HCT116 (cell line): ENCODE data around the gene SH2D3C. TPM values are rescaled to one million over a fixed set of nuclear protein-coding genes. Genes with fewer than 3 reads are reported as not detected.

Experiments
- ATAC-seq: fragments of 200-7000 bp; cut with Tn5 transposase; 2 replicates; pipeline ENCODE4 v1.9.1; 2020; ENCODE audit warnings: mild to moderate bottlenecking, moderate library complexity
- BruUV-seq: library from RNA; stranded (reverse); fragments of 400-500 nt; replicated peaks from 2 replicates; lab custom pipeline; 2021; lab: Mats Ljungman, UMichigan
- CTCF ChIA-PET: fragments of 300-600 bp; sonication (Branson Sonifier 250); formaldehyde crosslinking; loops from one replicate; lab custom pipeline; 2021; ENCODE audit warnings: antibody characterized with exemption; lab: Charles Lee
- POLR2A ChIA-PET: fragments of 300-600, 350-600 bp; sonication (Branson Sonifier 250); formaldehyde crosslinking; loops from one replicate; lab custom pipeline; 2021; ENCODE audit warnings: antibody characterized with exemption; lab: Charles Lee
- RAD21 ChIA-PET, 2 experiments: fragments of 300-600 bp; sonication (Branson Sonifier 250); formaldehyde crosslinking; loops; one replicate each; lab custom pipeline; 2023; ENCODE audit warnings: low total read pairs in 2 of 2; ENCODE audit not compliant: uncharacterized antibody in 2 of 2, unreplicated experiment in 2 of 2, low non-redundant PET in 1 of 2; lab: Charles Lee
- DNase-seq: peaks from one replicate; pipeline ENCODE4 v3.0.0-alpha.2; 2010; ENCODE audit warnings: low read depth, low spot score
- H2AFZ ChIP-seq: fragments of 200-600 bp; shearing (Covaris generic), sonication (generic); 2 replicates; pipeline ENCODE4 v1.6.1; 2017; ENCODE audit warnings: low read depth, mixed run types, mixed read lengths, antibody characterized with exemption, low read length; ENCODE audit not compliant: poor library complexity, severe bottlenecking
- H3K27ac ChIP-seq: 2 replicates; pipeline ENCODE4 v1.5.1; 2012; ENCODE audit warnings: low read depth, low read length
- H3K27me3 ChIP-seq: fragments of 200-600 bp; sonication (generic); 2 replicates; pipeline ENCODE4 v1.6.1; 2016; ENCODE audit warnings: mixed run types, low read length, mixed read lengths; ENCODE audit not compliant: insufficient read depth
- H3K36me3 ChIP-seq, 2 experiments: fragments of 200-500 bp in 1 of 2; fragments of 200-600 bp in 1 of 2; sonication (Bioruptor generic) in 1 of 2; sonication (generic) in 1 of 2; 2 replicates each; pipeline versions ENCODE4 v1.5.1 to v1.6.1; 2014 to 2016; ENCODE audit warnings: low read length in 2 of 2, inconsistent platforms in 1 of 2, mixed read lengths in 1 of 2, mixed run types in 1 of 2; ENCODE audit not compliant: insufficient read depth in 2 of 2, control insufficient read depth in 1 of 2
- H3K4me1 ChIP-seq, 2 experiments: fragments of 200-600 bp in 1 of 2; sonication (generic) in 1 of 2; 2 replicates each; pipeline versions ENCODE4 v1.5.1 to v1.6.1; 2012 to 2017; ENCODE audit warnings: low read length in 2 of 2, inconsistent platforms in 1 of 2, mild to moderate bottlenecking in 1 of 2, mixed read lengths in 1 of 2, mixed run types in 1 of 2, moderate library complexity in 1 of 2; ENCODE audit not compliant: insufficient read depth in 2 of 2, control insufficient read depth in 1 of 2
- H3K4me2 ChIP-seq: fragments of 200-600 bp; sonication (generic); 2 replicates; pipeline ENCODE4 v1.6.1; 2017; ENCODE audit warnings: mixed run types, low read length, mixed read lengths
- H3K4me3 ChIP-seq, 2 experiments: fragments of 200-600 bp in 1 of 2; sonication (generic) in 1 of 2; replicated peaks in 1 of 2; 2 replicates each; pipeline ENCODE4 v1.5.1; 2011 to 2016; ENCODE audit warnings: low read length in 2 of 2, control low read depth in 1 of 2, low read depth in 1 of 2, mild to moderate bottlenecking in 1 of 2, mixed read lengths in 1 of 2, mixed run types in 1 of 2
- H3K79me2 ChIP-seq: fragments of 200-600 bp; sonication (generic); 2 replicates; pipeline ENCODE4 v1.6.1; 2017; ENCODE audit warnings: mild to moderate bottlenecking, mixed run types, low read length, moderate library complexity, mixed read lengths; ENCODE audit not compliant: insufficient read depth
- H3K9ac ChIP-seq: fragments of 200-600 bp; sonication (generic); 2 replicates; pipeline ENCODE4 v1.6.1; 2016; ENCODE audit warnings: low read length, mixed read lengths
- H3K9me2 ChIP-seq: fragments of 200-600 bp; sonication (generic), shearing (Covaris generic); 2 replicates; pipeline ENCODE4 v1.6.1; 2017; ENCODE audit warnings: mixed run types, mild to moderate bottlenecking, moderate library complexity; ENCODE audit not compliant: insufficient read depth
- H3K9me3 ChIP-seq, 2 experiments: fragments of 200-500 bp in 1 of 2; fragments of 200-600 bp in 1 of 2; sonication (Bioruptor generic) in 1 of 2; sonication (generic) in 1 of 2; 2 replicates each; pipeline ENCODE4 v1.6.1; 2014 to 2017; ENCODE audit warnings: low read length in 2 of 2, mixed read lengths in 2 of 2, inconsistent platforms in 1 of 2, low read depth in 1 of 2, mild to moderate bottlenecking in 1 of 2, mixed run types in 1 of 2, moderate library complexity in 1 of 2; ENCODE audit not compliant: control insufficient read depth in 1 of 2, insufficient read depth in 1 of 2
- H4K20me1 ChIP-seq: fragments of 200-600 bp; sonication (generic), shearing (Covaris generic); 2 replicates; pipeline ENCODE4 v1.6.1; 2017; ENCODE audit warnings: mixed run types, mild to moderate bottlenecking, moderate library complexity; ENCODE audit not compliant: insufficient read depth
- ATF3 ChIP-seq: IDR thresholded peaks from 2 replicates; pipeline ENCODE4 v1.6.1; 2012
- CEBPB ChIP-seq: IDR thresholded peaks from 2 replicates; pipeline ENCODE4 v1.6.1; 2012; ENCODE audit warnings: low read depth
- CTCF ChIP-seq, 3 experiments: fragments of 200-600 bp in 1 of 3; sonication (generic) in 1 of 3; IDR thresholded peaks in 2 of 3; conservative IDR thresholded peaks in 1 of 3; 2 replicates each; pipeline ENCODE4 v1.5.1; 2012 to 2017; ENCODE audit warnings: low read depth in 2 of 3, low read length in 2 of 3, antibody characterized with exemption in 1 of 3, borderline replicate concordance in 1 of 3, control low read depth in 1 of 3, mild to moderate bottlenecking in 1 of 3, mixed read lengths in 1 of 3, mixed run types in 1 of 3, moderate library complexity in 1 of 3; ENCODE audit not compliant: insufficient read depth in 1 of 3
- ELF1 ChIP-seq: IDR thresholded peaks from 2 replicates; pipeline ENCODE4 v1.6.1; 2012; ENCODE audit warnings: low read depth, borderline replicate concordance
- EZH2 ChIP-seq: fragments of 200-600 bp; sonication (generic); IDR thresholded peaks from 2 replicates; pipeline ENCODE4 v1.6.1; 2017; ENCODE audit warnings: antibody characterized with exemption, mixed run types
- EZH2phosphoT487 ChIP-seq: fragments of 200-600 bp; IDR thresholded peaks from 2 replicates; pipeline ENCODE4 v1.6.1; 2018; ENCODE audit warnings: antibody characterized with exemption, borderline replicate concordance
- MAX ChIP-seq: IDR thresholded peaks from 2 replicates; pipeline ENCODE4 v1.6.1; 2012
- RAD21 ChIP-seq: IDR thresholded peaks from 2 replicates; pipeline ENCODE4 v1.6.1; 2012; ENCODE audit warnings: low read depth, mild to moderate bottlenecking
- SIN3A ChIP-seq: IDR thresholded peaks from 2 replicates; pipeline ENCODE4 v1.6.1; 2012; ENCODE audit warnings: low read depth
- SRF ChIP-seq: IDR thresholded peaks from 2 replicates; pipeline ENCODE4 v1.6.1; 2012; ENCODE audit warnings: low read depth
- TCF7L2 ChIP-seq: IDR thresholded peaks from 2 replicates; pipeline ENCODE4 v1.7.0; 2011; ENCODE audit warnings: borderline replicate concordance, inconsistent platforms; ENCODE audit not compliant: insufficient read depth, insufficient read length; ENCODE audit errors: extremely low read depth
- YY1 ChIP-seq: IDR thresholded peaks from 2 replicates; pipeline ENCODE4 v1.6.1; 2011; ENCODE audit warnings: low read length, low read depth, moderate library complexity, mild to moderate bottlenecking; ENCODE audit not compliant: insufficient replicate concordance; ENCODE audit errors: extremely low read depth
- ZFX ChIP-seq: fragments of 450-650 bp; IDR thresholded peaks from 2 replicates; pipeline ENCODE4 v1.6.1; 2017
- intact Hi-C: fragments of 100-400 bp; cut with micrococcal nuclease; formaldehyde crosslinking; loops from 2 replicates; pipeline ENCODE4 v1.10.0; 2022
- total RNA-seq: library from RNA; stranded (reverse); gene quantifications from one replicate; pipeline ENCODE4 v1.2.1, GENCODE V29; 2021; ENCODE audit not compliant: unreplicated experiment

SH2D3C gene
- total RNA-seq, 1 experiment from 2014 or later: 1.3 TPM

- Histone ChIP-seq H4K20me1 (no peaks in the 10 kb centered on the region), H3K36me3 (no peaks in the 10 kb centered on the region), H3K27ac (no peak overlapping the region), H3K4me2 (no peak overlapping the region), H3K9me2 (no peaks in the 10 kb centered on the region), H3K27me3 (no peaks in the 10 kb centered on the region), H2AFZ (no peak overlapping the region), H3K79me2 (no peaks in the 10 kb centered on the region), H3K9ac (no peak overlapping the region), H3K9me3 (no peaks in the 10 kb centered on the region), H3K4me3 (no peak overlapping the region), H3K4me1 (no peaks in the 10 kb centered on the region)
- POLR2A ChIA-PET: no interaction called here
- intact Hi-C loops: no loop called here
- DNase-seq: no peak
- RAD21 ChIA-PET: no interaction called here
- no peak for TF ChIP-seq ZFX
- no peak for TF ChIP-seq ATF3
- no peak for TF ChIP-seq RAD21
- TF ChIP-seq SIN3A: no peak
- TF ChIP-seq CEBPB: no peak
- no peak for TF ChIP-seq YY1
- no peak for TF ChIP-seq CTCF (IDR thresholded peaks at IDR 0.05 in 2 of 3, conservative IDR thresholded peaks at IDR 0.05 in 1 of 3; ENCODE audit: borderline replicate concordance in 1 of 3, insufficient read depth in 1 of 3, low read depth in 2 of 3, low read length in 2 of 3)
- CTCF ChIA-PET: no interaction called here
- ATAC-seq: no peak
- no TSS peak for BruUV-seq
Observed at GRCh38 chr9:127753622-127754021, 24.8 kb downstream of the SH2D3C start.

GRCh38 chr9:127753148-127753547, 25.3 kb downstream of the SH2D3C start:
- Histone ChIP-seq H3K9ac (no peak overlapping the region), H3K27me3 (no peaks in the 10 kb centered on the region), H3K9me3 (no peaks in the 10 kb centered on the region), H3K4me2 (no peak overlapping the region), H2AFZ (no peak overlapping the region), H3K4me3 (no peak overlapping the region), H3K36me3 (no peaks in the 10 kb centered on the region)
- DNase-seq: no peak
- no peak for ATAC-seq
- TF ChIP-seq ZFX: no peak
- no peak for TF ChIP-seq CEBPB
- TF ChIP-seq MAX: no peak
- TF ChIP-seq ELF1: no peak
- no peak for TF ChIP-seq EZH2
- TF ChIP-seq TCF7L2: no peak
- no peak for TF ChIP-seq SRF
- TF ChIP-seq ATF3: no peak
- no peak for TF ChIP-seq CTCF (IDR thresholded peaks at IDR 0.05 in 2 of 3, conservative IDR thresholded peaks at IDR 0.05 in 1 of 3; ENCODE audit: borderline replicate concordance in 1 of 3, insufficient read depth in 1 of 3, low read depth in 2 of 3, low read length in 2 of 3)
- TF ChIP-seq YY1: no peak
- no peak for TF ChIP-seq EZH2phosphoT487
- no peak for TF ChIP-seq SIN3A
- TF ChIP-seq, all 23 proteins: peak for 0
- intact Hi-C loops: no loop called here
- H3K79me2 ChIP-seq: no peaks in the 10 kb centered on the region
- no peaks in the 10 kb centered on the region for H4K20me1 ChIP-seq
- BruUV-seq: no TSS peak
- H3K27ac ChIP-seq: no peak overlapping the region
- ChIA-PET POLR2A (no interaction called here), CTCF (no interaction called here), RAD21 (no interaction called here)
- H3K4me1 ChIP-seq: no peaks in the 10 kb centered on the region
- no peaks in the 10 kb centered on the region for H3K9me2 ChIP-seq
